ENCODE results near the gene GLP1R. TPM values are rescaled to one million over a fixed set of nuclear protein-coding genes. Genes with fewer than 3 reads are reported as not detected.

Gene GLP1R
- total and polyA plus RNA-seq, 8 donors = 0.26 to 0.85 (median 0.67) TPM; not detected in 1

- H3K36me3 ChIP-seq = no peaks in the 10 kb centered on the region
- no peak for TF ChIP-seq CTCF (IDR thresholded peaks at IDR 0.05)
- H3K27me3 ChIP-seq = peaks cover 0 to 6% of the 10 kb centered on the region in 2 donors
- no peak overlapping the region for H3K27ac ChIP-seq
- DNase-seq = no peak
- H3K4me3 ChIP-seq = no peak overlapping the region
- intact Hi-C loops (cut with DNase I) = no loop called here
- H3K4me1 ChIP-seq = no peaks in the 10 kb centered on the region
- no peak for ATAC-seq
- H3K9me3 ChIP-seq = no peaks in the 10 kb centered on the region
These were observed 10.0 kb downstream of the GLP1R start for GRCh38 chr6:39058471-39059147.

- ATAC-seq (no peak), DNase-seq (no peak)
- peaks cover 0 to 6% of the 10 kb centered on the region in 2 donors for H3K27me3 ChIP-seq
- H3K36me3 ChIP-seq = no peaks in the 10 kb centered on the region
- no peaks in the 10 kb centered on the region for H3K9me3 ChIP-seq
- H3K4me1 ChIP-seq = no peaks in the 10 kb centered on the region
- TF ChIP-seq CTCF (IDR thresholded peaks at IDR 0.05) = no peak
- intact Hi-C loops (cut with DNase I) = no loop called here
- H3K4me3 ChIP-seq = no peak overlapping the region
- no peak overlapping the region for H3K27ac ChIP-seq
These were observed 11.1 kb downstream of the GLP1R start for GRCh38 chr6:39059496-39060310.

GRCh38 chr6:39060467-39061160 lies 12.0 kb downstream of the GLP1R start:
- TF ChIP-seq CTCF (IDR thresholded peaks at IDR 0.05) = no peak
- intact Hi-C loops (cut with DNase I) = no loop called here
- Histone ChIP-seq H3K4me3 (no peak overlapping the region), H3K27me3 (peaks cover 0 to 6% of the 10 kb centered on the region in 2 donors), H3K4me1 (no peaks in the 10 kb centered on the region), H3K36me3 (no peaks in the 10 kb centered on the region), H3K9me3 (no peaks in the 10 kb centered on the region), H3K27ac (no peak overlapping the region)
- ATAC-seq (no peak), DNase-seq (no peak)

- no peak for TF ChIP-seq CTCF (IDR thresholded peaks at IDR 0.05)
- no peak overlapping the region for H3K27ac ChIP-seq
- DNase-seq (no peak), ATAC-seq (peak; percentile 87)
- no peaks in the 10 kb centered on the region for H3K4me1 ChIP-seq
- H3K27me3 ChIP-seq = peaks cover 0 to 6% of the 10 kb centered on the region in 2 donors
- intact Hi-C loops (cut with DNase I) = no loop called here
- H3K4me3 ChIP-seq = no peak overlapping the region
- no peaks in the 10 kb centered on the region for H3K36me3 ChIP-seq
- no peaks in the 10 kb centered on the region for H3K9me3 ChIP-seq
These were observed 12.6 kb downstream of the GLP1R start for GRCh38 chr6:39061182-39061581.

GRCh38 chr6:39061588-39061987 lies 13.0 kb downstream of the GLP1R start:
- Histone ChIP-seq H3K4me1 (no peaks in the 10 kb centered on the region), H3K27me3 (peaks cover 0 to 6% of the 10 kb centered on the region in 2 donors), H3K9me3 (no peaks in the 10 kb centered on the region), H3K27ac (no peak overlapping the region), H3K4me3 (no peak overlapping the region), H3K36me3 (no peaks in the 10 kb centered on the region)
- TF ChIP-seq CTCF (IDR thresholded peaks at IDR 0.05) = no peak
- DNase-seq (no peak), ATAC-seq (no peak)
- intact Hi-C loops (cut with DNase I) = no loop called here
